Measurements from ENCODE around the gene RTN4RL1.

The RTN4RL1 gene

DNA sequence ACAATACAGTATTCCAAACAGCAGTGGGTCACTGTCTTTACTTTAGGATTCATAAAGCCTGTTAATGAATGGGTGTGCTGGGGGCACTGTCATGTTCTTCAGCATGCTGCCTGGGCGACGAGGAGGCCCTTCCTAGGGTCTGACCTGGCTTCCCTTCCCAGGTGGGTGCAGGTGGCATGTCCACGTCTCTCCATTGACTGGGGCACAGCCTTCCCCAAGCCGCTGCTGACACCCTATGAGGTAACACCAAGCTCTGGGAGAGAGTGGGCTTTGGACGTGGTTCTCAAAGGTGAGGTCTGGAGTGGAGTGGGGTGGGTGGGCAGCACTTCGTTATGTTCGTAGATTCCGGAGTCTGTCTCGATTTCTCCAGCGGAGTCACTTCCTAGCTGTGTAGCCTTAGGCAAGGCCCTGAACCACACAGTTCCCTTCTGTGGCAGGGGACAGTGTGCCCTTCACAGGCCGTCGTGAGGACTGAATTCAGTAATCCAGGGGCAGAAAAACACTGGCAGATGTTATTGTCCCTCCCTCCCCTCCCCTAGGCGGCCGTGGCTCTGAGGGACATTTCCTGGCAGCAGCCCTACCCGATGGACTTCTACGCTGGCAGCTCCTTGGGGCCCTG lies 15.9 kb upstream of the RTN4RL1 start:
- peaks cover 0 to 2% of the 10 kb centered on the region in 2 donors for H3K27me3 ChIP-seq
- H3K36me3 ChIP-seq, result peaks cover 17 to 60% (median 46%) of the 10 kb centered on the region in 3 donors
- TF ChIP-seq, protein P1, sequence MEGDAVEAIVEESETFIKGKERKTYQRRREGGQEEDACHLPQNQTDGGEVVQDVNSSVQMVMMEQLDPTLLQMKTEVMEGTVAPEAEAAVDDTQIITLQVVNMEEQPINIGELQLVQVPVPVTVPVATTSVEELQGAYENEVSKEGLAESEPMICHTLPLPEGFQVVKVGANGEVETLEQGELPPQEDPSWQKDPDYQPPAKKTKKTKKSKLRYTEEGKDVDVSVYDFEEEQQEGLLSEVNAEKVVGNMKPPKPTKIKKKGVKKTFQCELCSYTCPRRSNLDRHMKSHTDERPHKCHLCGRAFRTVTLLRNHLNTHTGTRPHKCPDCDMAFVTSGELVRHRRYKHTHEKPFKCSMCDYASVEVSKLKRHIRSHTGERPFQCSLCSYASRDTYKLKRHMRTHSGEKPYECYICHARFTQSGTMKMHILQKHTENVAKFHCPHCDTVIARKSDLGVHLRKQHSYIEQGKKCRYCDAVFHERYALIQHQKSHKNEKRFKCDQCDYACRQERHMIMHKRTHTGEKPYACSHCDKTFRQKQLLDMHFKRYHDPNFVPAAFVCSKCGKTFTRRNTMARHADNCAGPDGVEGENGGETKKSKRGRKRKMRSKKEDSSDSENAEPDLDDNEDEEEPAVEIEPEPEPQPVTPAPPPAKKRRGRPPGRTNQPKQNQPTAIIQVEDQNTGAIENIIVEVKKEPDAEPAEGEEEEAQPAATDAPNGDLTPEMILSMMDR (IDR thresholded peaks at IDR 0.05), result no peak
- H3K9me3 ChIP-seq, result no peaks in the 10 kb centered on the region
- H3K4me3 ChIP-seq, result peak overlapping the region; percentile 72 to 75
- intact Hi-C loops (cut with DNase I; ENCODE audit: low total_unique reads), result no loop called here
- peaks cover 0 to 33% (median 25%) of the 10 kb centered on the region in 4 donors for H3K4me1 ChIP-seq
- DNase-seq, result no peak
- H3K27ac ChIP-seq, result peak overlapping the region; percentile 83 to 89

DNA sequence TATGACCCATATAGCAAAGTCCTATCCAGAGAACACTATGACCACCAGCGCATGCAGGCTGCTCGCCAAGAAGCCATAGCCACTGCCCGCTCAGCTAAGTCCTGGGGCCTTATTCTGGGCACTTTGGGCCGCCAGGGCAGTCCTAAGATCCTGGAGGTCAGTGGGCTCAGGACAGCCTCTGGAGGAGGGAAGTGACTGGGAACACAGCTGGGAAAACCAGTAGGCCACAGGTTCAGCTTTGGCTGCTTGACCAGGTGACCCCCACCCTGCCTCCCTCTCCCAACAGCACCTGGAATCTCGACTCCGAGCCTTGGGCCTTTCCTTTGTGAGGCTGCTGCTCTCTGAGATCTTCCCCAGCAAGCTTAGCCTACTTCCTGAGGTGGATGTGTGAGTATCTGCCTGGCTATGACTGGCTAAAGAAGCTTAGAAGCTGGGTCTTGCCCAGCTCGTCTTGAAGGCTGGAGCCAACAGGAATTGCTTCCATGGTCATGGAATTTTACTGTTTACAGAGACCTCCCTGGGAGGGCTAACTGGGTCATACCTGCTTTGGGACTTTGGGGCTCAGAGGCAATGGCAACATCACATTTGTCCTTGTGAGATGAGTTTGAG lies 15.2 kb upstream of the RTN4RL1 start:
- intact Hi-C loops (cut with DNase I; ENCODE audit: low total_unique reads), result no loop called here
- peaks cover 22 to 68% (median 52%) of the 10 kb centered on the region in 3 donors for H3K36me3 ChIP-seq
- H3K4me1 ChIP-seq, result peaks cover 0 to 33% (median 25%) of the 10 kb centered on the region in 4 donors
- TF ChIP-seq, protein P1 (IDR thresholded peaks at IDR 0.05), result no peak
- H3K27me3 ChIP-seq, result no peaks in the 10 kb centered on the region
- H3K27ac ChIP-seq, result no peak overlapping the region
- no peak for DNase-seq
- no peak overlapping the region for H3K4me3 ChIP-seq
- H3K9me3 ChIP-seq, result no peaks in the 10 kb centered on the region

DNA sequence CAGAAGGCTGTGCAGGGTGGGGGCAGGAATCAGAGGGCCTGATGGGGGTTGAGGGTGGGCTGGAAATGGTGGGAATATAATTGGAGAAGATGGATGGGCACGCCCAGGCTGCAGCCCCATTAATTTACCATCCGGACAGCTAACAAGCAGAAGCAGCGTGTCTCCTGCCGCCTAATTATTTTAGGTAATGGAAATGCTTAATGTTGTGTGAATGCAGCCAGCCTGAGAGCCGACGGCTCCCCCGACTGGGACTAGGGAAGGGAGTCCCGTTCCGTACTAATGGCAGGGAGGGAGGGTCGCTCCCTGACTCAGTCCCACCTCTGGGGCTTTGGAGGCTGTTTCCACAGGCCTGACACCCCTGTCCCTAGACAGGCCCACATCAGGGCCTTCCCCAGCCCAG lies 12.0 kb upstream of the RTN4RL1 start:
- H3K4me1 ChIP-seq, result peaks cover 0 to 15% (median 8%) of the 10 kb centered on the region in 4 donors
- no peaks in the 10 kb centered on the region for H3K27me3 ChIP-seq
- no peak overlapping the region for H3K4me3 ChIP-seq
- intact Hi-C loops (cut with DNase I; ENCODE audit: low total_unique reads), result loop anchor here (10.0 kb wide), 2 partner anchors 322 to 382 kb away; partner anchors contain the start of gene TLCD2
- peaks cover 22 to 65% (median 45%) of the 10 kb centered on the region in 3 donors for H3K36me3 ChIP-seq
- no peak for DNase-seq
- TF ChIP-seq, protein P1 (IDR thresholded peaks at IDR 0.05), result no peak
- H3K27ac ChIP-seq, result no peak overlapping the region
- no peaks in the 10 kb centered on the region for H3K9me3 ChIP-seq

DNA sequence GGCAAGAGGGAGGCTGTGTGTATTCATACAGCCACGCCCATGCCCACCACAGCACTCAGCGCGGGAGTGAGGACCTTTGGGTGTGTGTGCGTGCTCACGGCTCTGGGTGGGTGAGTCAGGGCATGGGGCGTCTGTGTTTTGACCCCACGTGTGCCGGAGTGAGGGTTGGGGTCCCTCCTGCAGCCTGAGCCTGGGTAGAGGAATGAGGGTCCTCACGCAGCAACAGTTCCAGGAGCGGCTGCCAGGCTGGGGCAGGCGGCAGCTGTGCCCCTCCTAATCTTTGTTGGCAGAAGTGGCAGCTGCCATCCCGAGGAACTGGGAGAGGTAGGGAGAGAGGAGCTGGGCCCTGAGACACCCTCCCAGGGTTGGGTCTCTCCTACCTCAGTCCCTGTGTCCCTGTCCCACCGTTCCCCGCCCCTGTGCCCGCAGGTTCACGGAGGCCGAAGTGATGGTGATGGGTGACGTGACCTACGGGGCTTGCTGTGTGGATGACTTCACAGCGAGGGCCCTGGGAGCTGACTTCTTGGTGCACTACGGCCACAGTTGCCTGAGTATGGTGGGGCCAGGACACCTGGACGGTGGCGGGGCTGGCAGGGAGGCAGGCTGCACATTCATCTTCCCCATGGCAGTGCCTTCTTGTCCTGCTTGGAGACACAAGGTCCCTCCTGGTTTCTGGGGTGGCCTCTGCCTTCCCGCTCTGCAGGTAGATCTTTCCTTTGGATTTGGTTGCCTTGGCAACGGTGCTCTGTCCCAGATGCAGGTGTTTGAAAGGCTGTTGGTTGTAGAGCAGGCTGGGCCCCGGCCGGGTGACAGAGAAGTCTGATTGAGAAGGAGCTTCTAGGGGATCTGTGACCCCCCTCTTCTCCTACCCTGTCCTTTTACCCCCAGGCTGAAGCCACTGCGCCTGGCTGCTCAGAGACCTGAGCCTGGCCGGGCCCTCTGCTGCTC lies 10.7 kb upstream of the RTN4RL1 start:
- no peaks in the 10 kb centered on the region for H3K27me3 ChIP-seq
- H3K4me3 ChIP-seq, result no peak overlapping the region
- no peaks in the 10 kb centered on the region for H3K9me3 ChIP-seq
- intact Hi-C loops (cut with DNase I; ENCODE audit: low total_unique reads), result loop anchor here (10.0 kb wide), 2 partner anchors 321 to 381 kb away; partner anchors contain the start of gene TLCD2
- TF ChIP-seq, protein P1 (IDR thresholded peaks at IDR 0.05), result no peak
- peaks cover 22 to 65% (median 45%) of the 10 kb centered on the region in 3 donors for H3K36me3 ChIP-seq
- no peak overlapping the region for H3K27ac ChIP-seq
- peaks cover 0 to 18% (median 12%) of the 10 kb centered on the region in 4 donors for H3K4me1 ChIP-seq
- no peak for DNase-seq

DNA sequence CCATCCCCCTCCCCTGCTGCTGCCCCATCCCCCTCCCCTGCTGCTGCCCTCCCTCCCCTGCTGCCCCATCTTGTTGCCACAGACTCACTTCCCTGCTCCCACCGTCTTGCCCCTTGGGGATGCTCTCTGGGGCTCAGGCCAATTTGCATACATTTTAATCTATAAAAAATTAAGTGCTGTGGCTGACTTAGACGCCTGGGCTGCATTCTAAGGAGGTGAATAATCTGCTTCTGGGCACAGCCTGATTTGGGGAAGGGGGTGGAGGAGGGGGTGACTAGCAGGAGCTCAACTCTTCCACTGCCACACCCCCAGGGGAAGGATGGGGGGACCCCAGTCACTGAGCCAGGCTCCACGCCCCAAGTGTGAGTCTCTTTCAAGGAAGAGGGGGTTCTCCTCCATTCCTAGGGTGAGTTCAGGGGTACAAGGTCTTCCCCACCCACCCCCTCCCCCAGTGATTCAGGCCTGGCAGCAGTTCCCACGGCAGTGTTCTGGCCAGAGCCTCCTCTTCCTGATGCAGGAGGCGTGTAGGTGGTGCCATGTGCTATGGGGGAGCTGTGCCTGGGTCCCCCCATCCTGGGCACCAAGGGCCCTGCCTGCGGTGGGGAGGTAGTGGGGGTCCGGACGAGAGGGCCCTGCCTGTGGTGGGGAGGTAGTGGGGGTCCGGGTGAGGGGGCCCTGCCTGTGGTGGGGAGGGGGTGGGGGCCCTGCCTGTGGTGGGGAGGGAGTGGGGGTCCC lies 9.8 kb upstream of the RTN4RL1 start:
- TF ChIP-seq, protein P1 (IDR thresholded peaks at IDR 0.05), result no peak
- Histone ChIP-seq H3K9me3 (no peaks in the 10 kb centered on the region), H3K27ac (no peak overlapping the region), H3K4me3 (no peak overlapping the region), H3K4me1 (peaks cover 0 to 21% (median 14%) of the 10 kb centered on the region in 4 donors), H3K36me3 (peaks cover 22 to 61% (median 40%) of the 10 kb centered on the region in 3 donors), H3K27me3 (no peaks in the 10 kb centered on the region)
- DNase-seq, result no peak
- intact Hi-C loops (cut with DNase I; ENCODE audit: low total_unique reads), result loop anchor here (10.0 kb wide), 2 partner anchors 320 to 380 kb away; partner anchors contain the start of gene TLCD2
